CD14-positive monocyte (primary cell): Measurements from ENCODE around the gene MAVS. TPM values are rescaled to one million over a fixed set of nuclear protein-coding genes. Genes with fewer than 3 reads are reported as not detected.

Source experiments
- DNase-seq, 3 donors: peaks; one replicate each; pipeline ENCODE4 v3.0.0-alpha.2; 2011 to 2022
- H2AFZ ChIP-seq: 2 replicates; pipeline ENCODE4 v1.6.0; 2012; ENCODE audit warnings: mild to moderate bottlenecking, low read depth, low read length, inconsistent platforms; ENCODE audit not compliant: insufficient read depth, poor library complexity, severe bottlenecking
- H3K27ac ChIP-seq, 2 donors: 1 replicate in 1 of 2; 2 replicates in 1 of 2; pipeline ENCODE4 v1.5.1; 2012 to 2013; ENCODE audit warnings: low read length in 2 of 2, control low read depth in 1 of 2, inconsistent platforms in 1 of 2, low read depth in 1 of 2, mild to moderate bottlenecking in 1 of 2
- H3K27me3 ChIP-seq, 2 donors: one replicate each; pipeline versions ENCODE4 v1.6.0 to v1.6.1; 2011 to 2013; ENCODE audit warnings: low read length in 2 of 2; ENCODE audit not compliant: control insufficient read depth in 2 of 2, insufficient read depth in 2 of 2
- H3K36me3 ChIP-seq, 2 donors: replicated peaks in 1 of 2; 1 replicate in 1 of 2; 2 replicates in 1 of 2; pipeline versions ENCODE4 v1.5.1 to v1.6.1; 2012 to 2013; ENCODE audit warnings: low read length in 2 of 2, control low read depth in 1 of 2, inconsistent platforms in 1 of 2, mild to moderate bottlenecking in 1 of 2; ENCODE audit not compliant: insufficient read depth in 2 of 2, control insufficient read depth in 1 of 2
- H3K4me1 ChIP-seq, 2 donors: 1 replicate in 1 of 2; 2 replicates in 1 of 2; pipeline versions ENCODE4 v1.5.1 to v1.6.1; 2012 to 2013; ENCODE audit warnings: low read length in 2 of 2, control low read depth in 1 of 2, inconsistent platforms in 1 of 2, mild to moderate bottlenecking in 1 of 2, moderate library complexity in 1 of 2; ENCODE audit not compliant: insufficient read depth in 2 of 2, control insufficient read depth in 1 of 2
- H3K4me2 ChIP-seq: replicated peaks from 2 replicates; pipeline ENCODE3; 2012; ENCODE audit warnings: low read length, moderate library complexity, mild to moderate bottlenecking; ENCODE audit not compliant: poor library complexity, severe bottlenecking; ENCODE audit errors: extremely low read depth
- H3K4me3 ChIP-seq, 3 experiments: fragments of 200-600 bp in 1 of 3; sonication (generic) in 1 of 3; replicated peaks in 1 of 3; 1 replicate in 2 of 3; 2 replicates in 1 of 3; pipeline ENCODE4 v1.5.1; 2011 to 2013; ENCODE audit warnings: low read length in 3 of 3, mild to moderate bottlenecking in 3 of 3, control low read depth in 2 of 3, low read depth in 2 of 3, inconsistent platforms in 1 of 3, moderate library complexity in 1 of 3
- H3K79me2 ChIP-seq: 2 replicates; pipeline ENCODE4 v1.6.0; 2012; ENCODE audit warnings: mild to moderate bottlenecking, control low read depth, inconsistent platforms, low read length, moderate library complexity; ENCODE audit not compliant: insufficient read depth
- H3K9ac ChIP-seq: 2 replicates; pipeline ENCODE4 v1.6.0; 2017; ENCODE audit warnings: low read length, mild to moderate bottlenecking; ENCODE audit not compliant: insufficient read depth, poor library complexity, severe bottlenecking
- H3K9me3 ChIP-seq, 2 donors: replicated peaks in 1 of 2; 1 replicate in 1 of 2; 2 replicates in 1 of 2; pipeline versions ENCODE4 v1.5.1 to v1.6.1; 2012 to 2013; ENCODE audit warnings: low read length in 2 of 2, control low read depth in 1 of 2; ENCODE audit not compliant: control insufficient read depth in 1 of 2, insufficient read depth in 1 of 2
- H4K20me1 ChIP-seq: 2 replicates; pipeline ENCODE4 v1.6.0; 2012; ENCODE audit warnings: mild to moderate bottlenecking, low read length, control low read depth, moderate library complexity; ENCODE audit not compliant: insufficient read depth
- H3K27ac Mint-ChIP-seq, 7 donors: one replicate each; pipeline ENCODE4 v1.8.0; 2020; ENCODE audit warnings: mild to moderate bottlenecking in 7 of 7, mixed read lengths in 7 of 7, moderate library complexity in 6 of 7, inconsistent platforms in 2 of 7
- H3K27me3 Mint-ChIP-seq, 3 donors: one replicate each; pipeline ENCODE4 v1.8.0; 2021 to 2022; ENCODE audit warnings: low read depth in 3 of 3, mild to moderate bottlenecking in 3 of 3, mixed read lengths in 3 of 3, moderate library complexity in 3 of 3, inconsistent platforms in 1 of 3
- H3K36me3 Mint-ChIP-seq, 2 donors: one replicate each; pipeline ENCODE4 v1.8.0; 2020; ENCODE audit warnings: mixed read lengths in 2 of 2, inconsistent platforms in 1 of 2, mild to moderate bottlenecking in 1 of 2
- H3K4me1 Mint-ChIP-seq: one replicate; pipeline ENCODE4 v1.8.0; 2020; ENCODE audit warnings: mild to moderate bottlenecking, mixed read lengths
- H3K4me3 Mint-ChIP-seq, 2 donors: one replicate each; pipeline ENCODE4 v1.8.0; 2020; ENCODE audit warnings: mild to moderate bottlenecking in 2 of 2, mixed read lengths in 2 of 2, moderate library complexity in 1 of 2
- H3K9me3 Mint-ChIP-seq, 7 donors: one replicate each; pipeline ENCODE4 v1.8.0; 2020 to 2022; ENCODE audit warnings: mixed read lengths in 7 of 7, mild to moderate bottlenecking in 6 of 7, moderate library complexity in 6 of 7, inconsistent platforms in 2 of 7
- CTCF ChIP-seq: fragments of 200-600 bp; IDR thresholded peaks from one replicate; pipeline ENCODE4 v1.8.0; 2022; ENCODE audit warnings: antibody characterized with exemption, mild to moderate bottlenecking
- WGBS: methylation state at CpG from one replicate; pipeline ENCODE4 v1.1.5; 2013; ENCODE audit warnings: missing lambda C conversion rate; ENCODE audit not compliant: insufficient coverage; 5-methylcytosine and 5-hydroxymethylcytosine counted together
- intact Hi-C, 2 donors: fragments of 100-400 bp; cut with micrococcal nuclease; formaldehyde crosslinking; loops; one replicate each; pipeline versions ENCODE4 v1.15.0 to v1.15.1; 2023
- polyA plus RNA-seq, 3 donors: library from polyadenylated mRNA; depleted of rRNA in 1 of 3; unstranded in 2 of 3; stranded (reverse) in 1 of 3; fragments of 300-500 nt in 2 of 3; fragments of >200 nt in 1 of 3; fragmentation: Illumina TruSeq in 2 of 3; gene quantifications; 1 replicate in 2 of 3; 2 replicates in 1 of 3; pipeline ENCODE4 v1.2.3, GENCODE V29; 2012 to 2021

MAVS gene
- polyA plus RNA-seq, 3 donors = 1.8 to 16.6 (median 3.2) TPM

DNA sequence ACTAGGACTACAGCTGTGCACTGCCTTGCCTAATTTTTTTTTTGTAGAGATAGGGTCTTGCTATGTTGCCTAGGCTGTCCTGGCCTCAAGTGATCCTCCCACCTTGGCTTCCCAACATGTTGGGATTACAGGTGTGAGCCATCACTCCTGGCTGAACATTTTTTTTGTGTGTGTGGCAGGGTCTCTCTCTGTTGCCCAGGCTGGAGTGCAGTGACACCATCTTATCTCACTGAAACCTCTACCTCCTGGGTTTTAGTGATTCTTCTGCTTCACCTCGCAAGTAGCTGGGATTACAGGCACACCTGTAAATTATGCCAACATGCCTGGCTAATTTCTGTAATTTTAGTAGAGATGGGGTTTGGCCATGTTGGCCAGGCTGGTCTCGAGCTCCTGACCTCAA, 67.8 kb downstream of the MAVS start:
- H3K36me3 Mint-ChIP-seq = peaks cover 79 to 95% of the 10 kb centered on the region in 2 donors
- Histone ChIP-seq H3K36me3 (peaks cover 88 to 97% of the 10 kb centered on the region in 2 donors), H2AFZ (no peak overlapping the region), H3K27me3 (no peaks in the 10 kb centered on the region), H3K9me3 (no peaks in the 10 kb centered on the region), H3K4me3 (no peak overlapping the region), H3K27ac (peak overlapping the region in 1 of 2 donors; percentile 26), H3K79me2 (peaks cover 97% of the 10 kb centered on the region), H3K9ac (no peak overlapping the region), H4K20me1 (peaks cover 97% of the 10 kb centered on the region), H3K4me1 (no peaks in the 10 kb centered on the region), H3K4me2 (no peak overlapping the region)
- WGBS = 100% methylated on average over 1 of the region's 2 CpGs
- H3K9me3 Mint-ChIP-seq = no peaks in the 10 kb centered on the region
- peak overlapping the region in 4 of 7 donors; percentile 1 to 74 (median 36) for H3K27ac Mint-ChIP-seq
- H3K4me3 Mint-ChIP-seq = no peak overlapping the region
- peaks cover 5% of the 10 kb centered on the region for H3K4me1 Mint-ChIP-seq
- intact Hi-C loops = no loop called here
- TF ChIP-seq CTCF = no peak
- no peaks in the 10 kb centered on the region for H3K27me3 Mint-ChIP-seq
- DNase-seq = no peak

DNA sequence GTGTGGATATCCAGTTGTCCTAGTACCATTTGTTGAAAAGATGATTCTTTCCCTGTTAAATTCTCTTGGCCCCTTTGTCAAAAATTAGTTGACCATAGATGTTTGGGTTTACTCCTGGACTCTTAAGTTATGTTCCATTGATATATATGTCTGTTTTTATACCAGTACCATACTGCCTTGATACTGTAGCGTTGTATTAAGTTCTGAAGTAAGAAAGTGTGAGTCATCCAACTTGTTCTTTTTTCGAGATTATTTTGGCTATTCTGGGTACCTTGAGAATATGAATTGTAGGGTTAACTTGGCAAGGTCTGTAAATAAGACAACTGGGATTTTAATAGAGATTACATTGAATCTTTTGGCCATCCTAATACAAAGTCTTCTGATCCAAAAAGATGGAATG, 69.1 kb downstream of the MAVS start:
- DNase-seq = no peak
- 100% methylated on average over 1 of the region's 2 CpGs for WGBS
- intact Hi-C loops = no loop called here
- Histone ChIP-seq H3K27me3 (no peaks in the 10 kb centered on the region), H3K4me3 (no peak overlapping the region), H3K79me2 (peaks cover 97% of the 10 kb centered on the region), H3K9me3 (no peaks in the 10 kb centered on the region), H3K9ac (no peak overlapping the region), H3K4me1 (no peaks in the 10 kb centered on the region), H4K20me1 (peaks cover 97% of the 10 kb centered on the region), H2AFZ (no peak overlapping the region), H3K36me3 (peaks cover 84 to 97% of the 10 kb centered on the region in 2 donors), H3K27ac (peak overlapping the region in 1 of 2 donors; percentile 4), H3K4me2 (no peak overlapping the region)
- peak overlapping the region in 2 of 7 donors; percentile 7 to 32 for H3K27ac Mint-ChIP-seq
- H3K27me3 Mint-ChIP-seq = no peaks in the 10 kb centered on the region
- no peaks in the 10 kb centered on the region for H3K9me3 Mint-ChIP-seq
- no peak for TF ChIP-seq CTCF
- H3K4me3 Mint-ChIP-seq = no peak overlapping the region
- H3K36me3 Mint-ChIP-seq = peaks cover 78 to 93% of the 10 kb centered on the region in 2 donors
- H3K4me1 Mint-ChIP-seq = peaks cover 5% of the 10 kb centered on the region
